ENCODE results near the gene SUDS3.

Gene SUDS3

DNA sequence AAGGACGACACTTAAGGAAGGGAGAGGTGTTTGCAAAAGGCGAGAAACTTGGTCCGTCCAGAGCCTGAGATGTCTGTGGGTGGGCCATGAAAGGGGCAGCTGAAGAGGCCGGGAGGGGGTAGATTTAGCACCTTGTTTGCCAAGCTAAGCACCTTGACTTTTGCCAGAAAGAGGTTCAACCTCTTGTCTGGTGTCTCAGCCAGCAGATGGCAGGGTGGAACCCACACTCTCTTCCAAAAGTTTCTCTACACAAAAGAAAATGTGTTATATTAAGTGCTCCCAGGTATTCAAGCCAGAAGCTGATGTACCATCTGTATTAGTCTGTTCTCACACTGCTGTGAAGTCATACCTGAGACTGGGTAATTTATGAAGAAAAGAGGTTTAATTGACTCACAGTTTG is 69.9 kb downstream of the SUDS3 start:
- TF ChIP-seq, protein P1, sequence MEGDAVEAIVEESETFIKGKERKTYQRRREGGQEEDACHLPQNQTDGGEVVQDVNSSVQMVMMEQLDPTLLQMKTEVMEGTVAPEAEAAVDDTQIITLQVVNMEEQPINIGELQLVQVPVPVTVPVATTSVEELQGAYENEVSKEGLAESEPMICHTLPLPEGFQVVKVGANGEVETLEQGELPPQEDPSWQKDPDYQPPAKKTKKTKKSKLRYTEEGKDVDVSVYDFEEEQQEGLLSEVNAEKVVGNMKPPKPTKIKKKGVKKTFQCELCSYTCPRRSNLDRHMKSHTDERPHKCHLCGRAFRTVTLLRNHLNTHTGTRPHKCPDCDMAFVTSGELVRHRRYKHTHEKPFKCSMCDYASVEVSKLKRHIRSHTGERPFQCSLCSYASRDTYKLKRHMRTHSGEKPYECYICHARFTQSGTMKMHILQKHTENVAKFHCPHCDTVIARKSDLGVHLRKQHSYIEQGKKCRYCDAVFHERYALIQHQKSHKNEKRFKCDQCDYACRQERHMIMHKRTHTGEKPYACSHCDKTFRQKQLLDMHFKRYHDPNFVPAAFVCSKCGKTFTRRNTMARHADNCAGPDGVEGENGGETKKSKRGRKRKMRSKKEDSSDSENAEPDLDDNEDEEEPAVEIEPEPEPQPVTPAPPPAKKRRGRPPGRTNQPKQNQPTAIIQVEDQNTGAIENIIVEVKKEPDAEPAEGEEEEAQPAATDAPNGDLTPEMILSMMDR (IDR thresholded peaks at IDR 0.05; ENCODE audit: control extremely low read depth, extremely low read depth, low read depth, missing control alignments), result no peak
- no peak for DNase-seq (ENCODE audit: extremely low spot score)
- ChIA-PET CTCF (no interaction called here), POLR2A (no interaction called here)

DNA sequence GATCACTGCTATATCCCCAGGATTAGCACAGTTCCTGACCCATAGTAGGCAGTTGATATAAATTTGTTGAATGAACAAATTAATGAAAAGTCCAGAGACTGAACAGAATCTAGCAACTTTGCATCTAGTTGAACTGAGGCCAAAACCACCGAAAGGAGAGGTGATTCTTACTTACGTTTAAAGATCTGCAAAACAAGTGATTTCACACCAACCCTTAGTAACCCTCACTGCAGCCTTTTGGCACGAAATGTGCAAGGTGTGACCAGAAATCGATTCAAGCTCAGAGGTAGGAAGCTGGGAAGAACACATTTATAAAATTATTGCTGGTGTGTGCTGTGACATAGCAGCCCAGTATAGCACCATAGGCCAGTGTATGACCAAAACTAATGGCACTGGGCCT is 70.8 kb downstream of the SUDS3 start:
- CTCF ChIA-PET, result no interaction called here
- TF ChIP-seq, protein P1 (IDR thresholded peaks at IDR 0.05; ENCODE audit: control extremely low read depth, extremely low read depth, low read depth, missing control alignments), result no peak
- no peak for DNase-seq (ENCODE audit: extremely low spot score)
- POLR2A ChIA-PET, result no interaction called here

DNA sequence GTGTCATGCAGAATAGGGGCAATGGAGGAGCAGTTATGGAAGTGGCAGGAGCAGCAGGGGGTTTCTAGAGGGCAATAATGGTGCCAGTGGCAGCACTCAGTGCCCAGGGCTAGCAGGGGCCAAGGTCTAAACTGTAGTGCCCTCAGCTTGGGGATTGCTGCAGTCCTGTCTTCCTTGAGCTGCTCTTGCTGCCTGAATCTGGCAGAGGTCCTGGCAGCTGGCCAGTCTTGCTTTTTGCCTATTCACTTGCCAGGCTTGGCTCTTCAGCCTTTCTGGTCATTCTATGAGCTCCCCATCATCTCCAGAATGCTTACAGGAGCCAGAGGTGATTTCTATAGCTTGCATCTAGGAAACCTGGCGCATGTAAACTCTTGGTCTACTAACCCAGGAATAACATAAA is 72.0 kb downstream of the SUDS3 start:
- POLR2A ChIA-PET, result no interaction called here
- TF ChIP-seq, protein P1 (IDR thresholded peaks at IDR 0.05; ENCODE audit: control extremely low read depth, extremely low read depth, low read depth, missing control alignments), result no peak
- DNase-seq (ENCODE audit: extremely low spot score), result no peak
- CTCF ChIA-PET, result interaction anchor here (1.4 kb wide), 1 partner anchor 18 kb away, joined by 3 read pairs; no protein-coding TSS in a partner anchor

GRCh38 chr12:118455327-118455726 is 79.0 kb downstream of the SUDS3 start:
- CTCF ChIA-PET, result interaction anchor here (1.1 kb wide), 1 partner anchor 13 kb away, joined by 3 read pairs; no protein-coding TSS in a partner anchor
- TF ChIP-seq, protein P1 (IDR thresholded peaks at IDR 0.05; ENCODE audit: control extremely low read depth, extremely low read depth, low read depth, missing control alignments), result no peak
- no peak for DNase-seq (ENCODE audit: extremely low spot score)
- POLR2A ChIA-PET, result no interaction called here

DNA sequence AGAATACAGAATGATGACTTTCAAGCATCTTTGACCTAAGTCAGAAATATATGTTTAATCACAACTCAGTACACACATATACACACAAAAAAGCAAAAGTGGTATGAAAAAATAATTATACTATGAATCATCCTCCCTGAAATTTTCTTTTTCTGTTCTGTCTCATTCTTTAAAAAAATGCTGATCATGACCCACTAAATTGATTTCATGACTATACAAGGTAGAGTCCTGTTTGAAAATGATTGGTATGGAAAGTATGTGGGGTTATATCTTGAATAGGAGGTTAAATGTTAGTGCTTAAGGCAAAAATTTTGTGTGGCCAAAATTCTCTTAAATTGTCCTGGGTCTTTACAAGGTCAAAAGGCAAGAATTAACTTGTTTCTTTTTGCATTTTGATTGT is 80.4 kb downstream of the SUDS3 start:
- POLR2A ChIA-PET, result no interaction called here
- CTCF ChIA-PET, result no interaction called here
- no peak for DNase-seq (ENCODE audit: extremely low spot score)
- TF ChIP-seq, protein P1 (IDR thresholded peaks at IDR 0.05; ENCODE audit: control extremely low read depth, extremely low read depth, low read depth, missing control alignments), result no peak

DNA sequence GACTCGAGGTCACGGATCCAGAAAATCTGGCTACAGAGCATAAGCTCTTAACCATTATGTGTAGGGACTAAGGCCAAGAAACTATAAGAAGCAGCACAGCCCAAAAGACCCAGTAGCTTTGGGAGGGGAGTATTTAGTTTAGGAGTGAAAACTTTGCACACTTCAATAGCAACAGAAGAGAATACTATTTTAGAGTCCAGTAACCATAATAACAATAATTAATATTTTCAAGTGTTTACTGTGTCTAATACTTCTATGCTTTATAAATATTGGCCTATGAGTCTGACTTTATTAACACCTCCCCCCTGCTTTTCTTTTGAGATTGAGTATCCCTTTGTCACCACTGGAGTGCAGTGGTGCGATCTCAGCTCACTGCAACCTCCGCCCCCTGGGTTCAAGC is 82.8 kb downstream of the SUDS3 start:
- ChIA-PET CTCF (no interaction called here), POLR2A (no interaction called here)
- no peak for DNase-seq (ENCODE audit: extremely low spot score)
- TF ChIP-seq, protein P1 (IDR thresholded peaks at IDR 0.05; ENCODE audit: control extremely low read depth, extremely low read depth, low read depth, missing control alignments), result no peak

GRCh38 chr12:118463677-118464076 is 87.3 kb downstream of the SUDS3 start:
- POLR2A ChIA-PET, result no interaction called here
- TF ChIP-seq, protein P1 (IDR thresholded peaks at IDR 0.05; ENCODE audit: control extremely low read depth, extremely low read depth, low read depth, missing control alignments), result no peak
- no peak for DNase-seq (ENCODE audit: extremely low spot score)
- CTCF ChIA-PET, result interaction anchor here (1.1 kb wide), 1 partner anchor 10 kb away, joined by 3 read pairs; no protein-coding TSS in a partner anchor

Measured in GM10248 (cell line).